GM23248 (cell line): Measurements from ENCODE around the gene ETS1. TPM values are rescaled to one million over a fixed set of nuclear protein-coding genes. Genes with fewer than 3 reads are reported as not detected.
A peak's percentile ranks its signal among the peaks of the same experiment; 100 is the strongest.

Experiments
- DNase-seq: peaks from one replicate; pipeline ENCODE4 v3.0.0-alpha.2; 2015
- H2AFZ ChIP-seq: fragments of 200-600 bp; sonication (generic); 2 replicates; pipeline ENCODE4 v1.6.1; 2016; ENCODE audit warnings: antibody characterized with exemption
- H3F3A ChIP-seq: fragments of 200-600 bp; sonication (generic); 2 replicates; pipeline ENCODE4 v1.6.1; 2016; ENCODE audit warnings: mild to moderate bottlenecking, antibody characterized with exemption, mixed run types; ENCODE audit not compliant: insufficient read depth
- H3K27ac ChIP-seq: fragments of 200-600 bp; sonication (generic); 2 replicates; pipeline ENCODE4 v1.5.1; 2016; ENCODE audit warnings: mild to moderate bottlenecking
- H3K27me3 ChIP-seq: fragments of 200-600 bp; sonication (generic); replicated peaks from 2 replicates; pipeline ENCODE4 v1.6.1; 2016; ENCODE audit warnings: mild to moderate bottlenecking; ENCODE audit not compliant: insufficient read depth
- H3K36me3 ChIP-seq: fragments of 200-600 bp; sonication (generic); 2 replicates; pipeline ENCODE4 v1.6.1; 2016; ENCODE audit warnings: low read depth, mild to moderate bottlenecking
- H3K4me1 ChIP-seq: fragments of 200-600 bp; sonication (generic); 2 replicates; pipeline ENCODE4 v1.6.1; 2016; ENCODE audit warnings: mild to moderate bottlenecking; ENCODE audit not compliant: insufficient read depth
- H3K4me2 ChIP-seq: fragments of 200-600 bp; sonication (generic); one replicate; pipeline ENCODE4 v1.6.1; 2016; ENCODE audit warnings: mild to moderate bottlenecking; ENCODE audit not compliant: unreplicated experiment
- H3K4me3 ChIP-seq: fragments of 200-600 bp; sonication (generic); 2 replicates; pipeline ENCODE4 v1.5.1; 2016; ENCODE audit warnings: mild to moderate bottlenecking
- H3K79me2 ChIP-seq: fragments of 200-600 bp; sonication (generic); 2 replicates; pipeline ENCODE4 v1.6.1; 2016; ENCODE audit warnings: mild to moderate bottlenecking; ENCODE audit not compliant: insufficient read depth
- H3K9ac ChIP-seq: fragments of 200-600 bp; sonication (generic); 2 replicates; pipeline ENCODE4 v1.6.1; 2016; ENCODE audit warnings: mild to moderate bottlenecking
- H3K9me2 ChIP-seq: fragments of 200-600 bp; sonication (generic); 2 replicates; pipeline ENCODE4 v1.6.1; 2016; ENCODE audit warnings: mixed run types, mild to moderate bottlenecking, moderate library complexity; ENCODE audit not compliant: insufficient read depth
- H3K9me3 ChIP-seq: fragments of 200-600 bp; sonication (generic); one replicate; pipeline ENCODE4 v1.6.1; 2017; ENCODE audit warnings: low read depth
- H4K20me1 ChIP-seq: fragments of 200-600 bp; sonication (generic); 2 replicates; pipeline ENCODE4 v1.6.0; 2016; ENCODE audit not compliant: insufficient read depth
- EZH2 ChIP-seq: fragments of 200-600 bp; sonication (generic); IDR thresholded peaks from 2 replicates; pipeline ENCODE4 v1.6.1; 2018; ENCODE audit warnings: antibody characterized with exemption, mild to moderate bottlenecking; ENCODE audit not compliant: insufficient read depth, poor library complexity, severe bottlenecking
- EZH2phosphoT487 ChIP-seq: fragments of 200-600 bp; sonication (generic); IDR thresholded peaks from 2 replicates; pipeline ENCODE4 v1.6.1; 2018; ENCODE audit warnings: antibody characterized with exemption, moderate library complexity, mild to moderate bottlenecking, low read depth; ENCODE audit not compliant: insufficient read depth
- WGBS, 2 experiments: methylation state at CpG; one replicate each; pipeline ENCODE4 v1.1.6; 2015 to 2017; ENCODE audit warnings: low lambda C conversion rate in 2 of 2, low coverage in 1 of 2; ENCODE audit errors: missing lambda C conversion rate in 2 of 2; 5-methylcytosine and 5-hydroxymethylcytosine counted together
- in situ Hi-C: fragments of 300-500 bp; cut with MboI; formaldehyde crosslinking; loops from 2 replicates; pipeline ENCODE4 v1.15.0; 2020
- polyA plus RNA-seq: library from polyadenylated mRNA; unstranded; fragments of >200 nt; fragmentation: Nextera tagmentation; extraction: Ambion mirVana; gene quantifications from 2 replicates; pipeline ENCODE4 v1.2.1, GENCODE V29; 2016
- total RNA-seq: library from RNA; depleted of rRNA; stranded (reverse); fragments of >200 nt; shearing (Covaris generic); gene quantifications from 2 replicates; pipeline ENCODE4 v1.2.3, GENCODE V29; 2014

ETS1 gene
- total and polyA plus RNA-seq, 2 experiments from 2014 or later: 19.9 to 61.0 TPM

- in situ Hi-C loops: no loop called here
- H3K4me3 ChIP-seq: no peak overlapping the region
- H3K79me2 ChIP-seq: peaks cover 97% of the 10 kb centered on the region
- peak overlapping the region; percentile 2; the same call in 1 of the 2 replicates for H3K27ac ChIP-seq
- 0 out of 2 replicates have a peak, but pooled peaks cover 3% of the 10 kb centered on the region for H4K20me1 ChIP-seq
- H3K27me3 ChIP-seq: no peaks in the 10 kb centered on the region
- no peak overlapping the region for H2AFZ ChIP-seq
- TF ChIP-seq EZH2 (no peak), EZH2phosphoT487 (no peak)
- H3K9ac ChIP-seq: no peak overlapping the region
- 94 to 98% methylated on average over 3 of the region's 3 CpGs for WGBS, 2 experiments
- no peaks in the 10 kb centered on the region for H3K9me2 ChIP-seq
- H3K36me3 ChIP-seq: peaks cover 47% of the 10 kb centered on the region
- DNase-seq: no peak
- peaks cover 70% of the 10 kb centered on the region for H3K4me1 ChIP-seq
- H3K4me2 ChIP-seq: no peak overlapping the region
- no peaks in the 10 kb centered on the region for H3K9me3 ChIP-seq
- peaks cover 84% of the 10 kb centered on the region for H3F3A ChIP-seq
Measured at GRCh38 chr11:128490092-128490491, 97.3 kb downstream of the ETS1 start.

DNA sequence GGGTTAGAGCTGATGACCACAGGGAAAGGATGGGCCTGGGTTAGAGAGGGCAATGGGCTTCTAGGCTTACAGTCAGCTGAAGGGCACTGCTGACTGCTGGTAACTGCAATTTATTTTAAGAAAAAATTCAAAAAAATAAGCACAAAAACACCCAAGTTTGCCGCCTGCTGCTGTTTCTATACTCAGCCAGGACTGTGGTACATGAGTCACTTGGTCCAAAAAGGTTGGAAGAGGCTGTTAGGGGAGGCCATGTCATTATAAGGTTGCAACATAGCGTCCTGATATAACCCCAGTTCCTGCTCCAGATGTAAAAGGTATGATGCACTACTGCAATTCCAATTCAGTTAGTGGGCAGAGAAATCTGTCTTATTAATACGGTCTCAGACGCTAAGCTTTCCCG is 98.9 kb downstream of the ETS1 start:
- Histone ChIP-seq H3K4me1 (peaks cover 55% of the 10 kb centered on the region), H3K9me3 (no peaks in the 10 kb centered on the region)

GRCh38 chr11:128487978-128488377 is 99.4 kb downstream of the ETS1 start:
- Histone ChIP-seq H3K79me2 (peaks cover 97% of the 10 kb centered on the region), H3F3A (peaks cover 78% of the 10 kb centered on the region), H3K4me1 (peaks cover 55% of the 10 kb centered on the region), H3K27ac (peak overlapping the region; percentile 81), H3K9ac (peak overlapping the region; percentile 54), H3K9me2 (no peaks in the 10 kb centered on the region), H3K4me2 (peak overlapping the region; percentile 52), H3K4me3 (peak overlapping the region; percentile 23), H2AFZ (no peak overlapping the region), H3K36me3 (peaks cover 67% of the 10 kb centered on the region), H3K9me3 (no peaks in the 10 kb centered on the region), H4K20me1 (0 out of 2 replicates have a peak, but pooled peaks cover 3% of the 10 kb centered on the region), H3K27me3 (no peaks in the 10 kb centered on the region)
- DNase-seq: no peak
- 70 to 72% methylated on average over 5 of the region's 5 CpGs for WGBS, 2 experiments
- no peak for TF ChIP-seq EZH2phosphoT487
- TF ChIP-seq EZH2: no peak
- in situ Hi-C loops: no loop called here

More for the DNA sequence above, 98.9 kb downstream of the ETS1 start:
- TF ChIP-seq EZH2 (no peak), EZH2phosphoT487 (no peak)
- Histone ChIP-seq H3K4me2 (peak overlapping the region; percentile 52), H3K9me2 (no peaks in the 10 kb centered on the region), H3K27ac (peak overlapping the region; percentile 81), H3K4me3 (peak overlapping the region; percentile 23), H3K36me3 (peaks cover 62% of the 10 kb centered on the region), H4K20me1 (0 out of 2 replicates have a peak, but pooled peaks cover 3% of the 10 kb centered on the region), H3K27me3 (no peaks in the 10 kb centered on the region), H3K79me2 (peaks cover 97% of the 10 kb centered on the region), H3F3A (peaks cover 78% of the 10 kb centered on the region), H2AFZ (no peak overlapping the region), H3K9ac (peak overlapping the region; percentile 54)
- peak; percentile 97 for DNase-seq
- 1 to 3% methylated on average over 5 of the region's 5 CpGs for WGBS, 2 experiments
- in situ Hi-C loops: no loop called here

- H3K27ac ChIP-seq: no peak overlapping the region
- no peak for TF ChIP-seq EZH2
- TF ChIP-seq EZH2phosphoT487: no peak
- H4K20me1 ChIP-seq: no peaks in the 10 kb centered on the region
- peaks cover 94% of the 10 kb centered on the region for H3K79me2 ChIP-seq
- in situ Hi-C loops: no loop called here
- peaks cover 64% of the 10 kb centered on the region for H3K36me3 ChIP-seq
- H2AFZ ChIP-seq: no peak overlapping the region
- WGBS, 2 experiments: 80 to 86% methylated on average over 4 of the region's 4 CpGs
- no peak for DNase-seq
- H3K9me3 ChIP-seq: no peaks in the 10 kb centered on the region
- no peaks in the 10 kb centered on the region for H3K27me3 ChIP-seq
- peaks cover 72% of the 10 kb centered on the region for H3F3A ChIP-seq
- no peak overlapping the region for H3K4me3 ChIP-seq
- H3K4me2 ChIP-seq: no peak overlapping the region
- peaks cover 61% of the 10 kb centered on the region for H3K4me1 ChIP-seq
- no peak overlapping the region for H3K9ac ChIP-seq
- H3K9me2 ChIP-seq: no peaks in the 10 kb centered on the region
Measured at GRCh38 chr11:128484172-128484571, 103.2 kb downstream of the ETS1 start.
